Glomerular visceral epithelial cell (primary cell): Measurements from ENCODE around the gene ABHD12B.

Experiments
- DNase-seq: peaks from one replicate; pipeline ENCODE4 v3.0.0-alpha.2; 2016; ENCODE audit errors: extremely low spot score

ABHD12B gene

DNA sequence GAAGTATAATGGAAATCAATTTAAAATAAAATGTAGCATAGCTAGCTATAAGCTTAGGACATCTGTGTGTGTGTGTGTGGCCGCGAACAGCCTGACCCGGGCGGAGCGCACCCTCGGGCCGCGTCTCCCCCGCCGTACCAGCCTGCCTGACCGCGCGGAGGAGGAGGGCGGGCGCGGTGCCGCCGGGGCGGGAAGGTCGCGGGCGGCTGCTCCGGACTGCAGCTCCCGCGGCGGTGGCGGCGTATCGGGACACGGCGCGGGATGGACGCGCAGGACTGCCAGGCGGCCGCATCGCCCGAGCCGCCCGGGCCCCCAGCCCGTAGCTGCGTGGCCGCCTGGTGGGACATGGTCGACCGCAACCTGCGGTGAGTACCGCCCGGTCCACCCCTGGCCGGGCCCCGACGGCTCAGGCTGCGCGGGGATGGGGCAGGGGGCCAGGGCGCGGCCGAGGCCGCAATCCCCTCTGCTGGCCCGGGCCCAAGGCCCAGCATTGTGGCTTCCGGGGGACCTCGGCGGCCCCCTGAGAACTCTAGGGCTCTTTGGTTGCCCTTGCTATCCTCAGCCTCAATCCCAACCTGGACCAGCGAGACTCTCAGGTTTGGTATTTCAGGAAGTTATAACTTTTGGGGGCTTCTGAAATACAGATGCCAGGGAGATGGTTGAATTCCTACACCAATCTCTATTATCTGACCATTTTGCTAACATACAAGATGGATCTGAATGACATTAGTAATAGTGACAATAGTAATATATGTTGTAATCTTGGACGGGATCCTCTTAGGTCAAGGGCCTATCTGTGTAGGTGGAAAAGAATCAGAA lies at the start of gene ABHD12B:
ABHD12B (plus strand) TSS at position 140 of the 819 bp plus-strand sequence; CDS start at position 262, 122 bp downstream.
- DNase-seq: no peak

DNA sequence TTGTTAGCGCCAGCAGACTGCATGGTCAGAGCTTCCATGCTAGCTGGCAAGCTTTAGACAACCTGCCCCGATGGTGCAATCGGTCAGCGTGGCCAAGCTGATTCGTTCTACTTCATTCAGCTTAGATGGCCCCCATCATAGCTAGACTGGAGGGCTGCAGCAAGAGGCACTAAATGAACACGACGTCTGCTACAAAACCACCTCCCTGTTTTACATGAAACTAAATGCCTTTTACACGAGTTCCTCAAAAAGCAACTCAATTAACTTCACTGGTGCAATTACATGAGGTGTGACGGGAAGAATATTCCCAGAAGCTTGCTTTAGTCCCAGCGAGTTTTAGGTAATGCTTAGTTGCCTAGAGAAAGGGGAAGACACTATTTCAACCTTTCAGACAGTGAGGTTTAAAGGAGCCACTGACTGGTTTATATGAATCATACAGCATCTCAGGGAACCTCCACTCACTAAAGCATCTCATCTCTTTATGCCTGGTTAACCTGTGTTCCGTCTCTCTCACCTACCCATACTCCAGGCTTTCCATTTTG lies 49.3 kb upstream of the ABHD12B start:
- peak; percentile 9 for DNase-seq

- DNase-seq: no peak
Observed at GRCh38 chr14:50823051-50823761, 48.6 kb upstream of the ABHD12B start.

DNA sequence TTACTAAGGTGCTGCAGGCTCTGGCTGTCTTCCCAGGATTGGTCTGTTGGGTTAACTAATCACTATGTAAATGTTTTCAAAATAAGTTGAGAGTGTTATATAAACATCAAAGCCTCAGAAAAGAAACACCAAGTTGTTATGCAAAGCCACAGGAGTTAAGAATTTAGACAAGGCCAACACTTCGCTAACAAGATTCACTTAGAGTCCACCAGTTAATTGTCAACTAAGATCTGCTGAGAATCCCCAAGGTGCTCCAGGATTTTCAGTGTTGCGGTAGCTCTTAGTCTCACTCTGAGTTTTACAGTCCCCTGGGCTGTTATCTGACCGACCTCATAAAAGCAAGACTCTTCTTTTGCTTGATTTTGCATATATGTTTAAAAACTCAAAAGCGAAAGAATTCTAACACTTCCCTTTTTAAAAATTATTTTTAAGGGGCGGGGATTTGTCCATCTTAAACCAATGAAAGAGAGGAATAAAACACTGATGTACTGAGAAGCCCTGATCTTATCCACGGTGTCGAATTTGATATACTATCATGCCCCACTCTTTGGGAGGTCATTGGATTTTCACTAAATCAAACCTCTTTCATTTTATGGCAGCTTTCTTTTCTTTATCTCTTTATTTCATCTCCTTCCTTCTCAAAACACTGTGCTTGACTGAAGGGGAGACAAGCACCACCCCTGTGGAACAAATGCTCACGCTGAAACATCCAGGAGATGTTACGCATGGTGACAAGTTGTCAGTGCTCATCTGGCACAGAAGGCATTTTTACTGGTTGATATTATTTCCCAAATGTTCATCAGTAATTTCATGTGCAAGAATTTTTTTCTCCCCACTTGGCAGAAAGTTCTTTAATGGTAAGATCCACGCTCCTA lies 47.9 kb upstream of the ABHD12B start:
- DNase-seq: no peak

GRCh38 chr14:50825307-50825706 lies 46.5 kb upstream of the ABHD12B start:
- no peak for DNase-seq

DNA sequence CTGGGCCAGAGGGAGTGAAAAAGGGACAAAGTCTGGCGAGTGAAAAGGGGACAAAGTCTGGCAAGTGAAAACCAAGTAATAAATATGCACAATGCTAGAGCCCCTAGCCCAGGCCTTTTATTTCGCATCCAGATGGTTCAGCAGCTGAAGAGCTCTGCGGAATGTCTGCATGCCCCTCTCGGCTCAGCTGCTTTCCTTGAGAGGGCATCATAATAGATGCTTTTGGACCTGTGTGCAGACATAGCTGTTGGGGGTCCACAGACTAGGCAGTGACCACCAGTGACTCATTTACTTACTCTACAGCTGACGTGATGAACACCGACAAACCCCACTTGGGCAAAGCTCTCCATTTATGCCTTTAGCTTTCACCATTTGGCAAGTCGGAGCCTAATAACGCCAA lies 45.2 kb upstream of the ABHD12B start:
- no peak for DNase-seq

DNA sequence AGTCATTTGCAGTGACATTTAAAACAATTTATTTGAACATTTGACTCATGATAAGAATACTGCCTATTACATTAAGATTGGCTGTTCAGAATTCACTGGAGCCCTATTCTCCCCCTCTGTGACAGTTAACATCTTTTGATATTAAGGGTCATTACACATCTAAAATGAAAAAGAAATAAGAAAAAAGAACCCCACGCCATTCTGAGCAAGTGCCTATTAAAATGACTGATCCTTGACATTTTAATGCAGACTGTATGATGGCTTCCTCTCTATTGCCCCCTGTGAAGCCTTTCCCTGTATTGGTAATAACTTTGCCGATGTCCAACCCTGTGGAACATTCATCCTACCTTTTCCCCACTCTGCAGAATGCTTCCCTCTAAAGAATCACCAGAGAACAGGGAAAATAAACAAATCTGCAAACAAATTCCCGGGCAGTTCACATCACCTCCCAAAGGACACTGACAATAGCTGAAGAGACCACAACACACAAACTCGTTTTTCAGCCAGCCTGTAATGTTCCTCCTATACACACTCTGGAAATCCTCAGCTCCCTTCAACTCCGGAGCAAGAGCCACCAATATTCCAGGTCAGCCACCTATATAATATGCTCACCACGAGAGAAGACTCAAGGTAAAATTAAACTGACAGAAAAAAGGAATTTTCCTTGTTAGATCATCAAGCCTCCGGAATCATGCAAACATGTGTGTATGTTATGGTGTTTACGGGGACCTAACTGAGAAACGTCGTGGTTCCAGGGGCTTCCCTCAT lies 42.9 kb upstream of the ABHD12B start:
- no peak for DNase-seq

DNA sequence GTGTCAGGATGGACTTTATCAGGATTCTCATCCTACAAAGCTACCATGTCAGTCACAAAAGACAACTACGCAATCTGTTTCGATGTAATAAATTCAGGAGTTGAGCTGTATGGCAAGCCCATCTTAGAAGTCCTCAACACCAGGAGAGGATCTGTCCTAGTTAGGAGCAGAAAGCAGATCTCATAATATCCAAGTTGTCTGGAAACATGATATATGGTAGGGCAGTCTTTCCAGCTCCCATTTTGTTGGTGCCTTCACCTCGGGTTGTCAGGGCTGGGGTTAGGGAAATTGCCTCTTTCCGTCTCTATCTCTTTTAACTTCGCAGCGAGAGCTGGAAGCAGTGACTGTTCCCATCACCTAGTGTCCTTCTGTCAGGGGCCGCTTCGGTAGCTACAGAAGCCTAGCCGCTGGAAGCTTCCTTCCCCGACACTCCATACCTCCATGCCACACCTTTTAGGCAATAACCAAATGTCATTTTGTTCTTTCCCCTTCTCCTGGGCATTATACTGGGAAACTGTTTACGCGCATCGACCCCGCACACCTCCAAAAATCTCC lies 42.3 kb upstream of the ABHD12B start:
- no peak for DNase-seq

DNA sequence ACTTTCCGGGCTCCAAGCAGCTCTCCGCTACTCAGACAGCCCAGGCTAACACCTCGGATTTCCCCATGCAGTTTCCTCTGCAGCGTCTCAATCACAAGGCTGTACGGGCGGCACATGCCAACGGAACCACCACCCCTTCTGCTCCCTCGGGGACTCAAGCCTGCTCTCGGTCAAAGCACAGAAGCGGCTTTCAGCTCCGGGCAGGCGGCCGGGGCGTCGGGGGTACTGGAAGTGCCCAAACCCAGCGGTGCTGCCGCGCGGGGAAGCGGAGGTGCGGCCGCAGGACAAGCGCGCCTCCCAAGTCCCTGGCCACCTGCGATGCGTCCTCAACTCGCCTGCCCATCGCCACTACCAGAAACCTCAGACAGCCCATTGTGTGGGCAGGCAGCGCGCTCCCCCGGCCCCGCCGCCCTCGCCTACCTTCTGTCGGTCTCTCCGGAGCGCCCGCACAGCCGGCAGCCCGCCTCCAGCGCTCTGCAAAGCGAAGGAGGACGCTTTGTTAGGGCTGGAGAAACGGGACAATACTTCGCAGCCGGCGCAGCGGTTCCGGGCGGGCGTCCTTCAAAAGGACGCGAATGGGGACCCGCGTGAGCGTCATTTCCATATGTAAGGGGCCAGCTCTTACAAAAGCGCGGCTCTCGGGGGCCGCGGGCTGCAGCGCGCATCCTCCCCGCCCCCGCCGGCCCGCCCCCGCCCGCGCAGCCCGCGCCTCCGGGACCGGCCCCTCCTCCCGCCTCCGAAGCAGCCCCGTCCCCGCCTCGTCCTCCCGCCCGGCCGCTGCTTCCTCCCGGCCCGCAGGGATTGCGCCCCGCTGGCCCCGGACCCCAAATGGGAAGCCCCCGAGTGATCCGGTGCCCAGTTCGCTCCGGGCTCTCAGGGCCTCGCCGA lies 41.6 kb upstream of the ABHD12B start:
- DNase-seq: peak; percentile 44

DNA sequence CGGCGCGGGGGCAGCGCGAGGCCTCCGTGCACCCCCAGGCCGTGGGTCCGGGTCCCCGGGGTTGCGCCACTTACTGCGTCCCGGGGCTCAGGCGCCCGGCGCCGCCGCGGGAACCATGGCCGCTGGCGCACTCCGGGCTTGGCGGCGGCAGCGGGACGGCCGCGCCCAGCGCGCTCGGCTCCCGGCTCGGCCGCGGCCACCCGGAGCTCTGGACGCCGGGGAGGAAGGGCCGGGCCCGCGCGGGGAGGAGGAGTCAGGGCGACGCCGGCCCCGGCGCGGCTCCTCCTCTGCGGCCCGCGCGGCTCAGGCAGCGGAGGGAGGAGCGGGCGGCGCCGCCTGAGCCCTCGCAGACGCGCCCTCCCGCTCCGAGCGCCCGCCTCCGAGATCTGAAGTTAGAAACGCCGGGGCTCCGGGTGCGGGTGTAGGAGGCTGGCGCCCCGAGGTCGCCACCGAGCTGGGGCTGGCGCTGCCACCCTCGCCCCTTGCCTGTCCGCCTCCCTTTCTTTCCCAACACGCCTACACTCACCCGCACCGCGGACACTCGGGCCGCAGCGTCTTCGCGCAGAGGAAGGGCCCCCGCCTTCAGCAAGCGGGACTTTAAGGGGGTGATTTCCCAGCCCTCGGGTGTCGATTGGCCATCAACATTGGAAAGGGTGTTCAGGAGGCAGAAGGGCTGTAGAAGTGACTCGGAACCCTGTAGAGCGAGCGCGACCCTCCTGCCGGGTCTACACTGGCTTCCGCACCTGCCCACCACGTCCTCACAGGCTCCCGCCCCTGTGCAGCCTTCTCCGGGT lies 40.7 kb upstream of the ABHD12B start, which contains the start of gene NIN:
NIN (minus strand) TSS at position 231 of the 794 bp plus-strand sequence. CDS start 9,106 bp downstream, outside the sequence.
- peak; percentile 86 for DNase-seq

DNA sequence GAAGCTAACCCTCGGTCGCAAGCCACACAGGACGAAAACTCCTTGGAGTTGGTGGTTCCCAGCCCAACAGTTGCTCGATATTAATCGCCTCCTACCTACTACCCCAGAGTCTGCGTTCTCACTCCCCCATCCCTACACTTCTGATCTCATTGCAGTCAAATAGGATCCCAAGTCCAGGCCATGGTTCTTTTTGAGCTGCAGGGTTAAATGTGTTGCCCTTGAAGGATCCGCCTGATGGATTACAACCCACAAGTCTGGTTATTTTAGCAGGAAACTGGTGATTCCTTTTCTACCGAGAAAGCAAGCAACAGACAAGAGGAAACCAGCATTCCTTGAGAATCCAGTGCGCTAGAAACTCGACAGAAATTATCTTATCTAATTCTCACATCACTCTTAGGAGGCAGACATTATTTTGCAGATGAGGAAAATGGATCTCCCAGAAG lies 40.1 kb upstream of the ABHD12B start:
- no peak for DNase-seq

GRCh38 chr14:50832935-50833630 lies 38.8 kb upstream of the ABHD12B start:
- DNase-seq: no peak

DNA sequence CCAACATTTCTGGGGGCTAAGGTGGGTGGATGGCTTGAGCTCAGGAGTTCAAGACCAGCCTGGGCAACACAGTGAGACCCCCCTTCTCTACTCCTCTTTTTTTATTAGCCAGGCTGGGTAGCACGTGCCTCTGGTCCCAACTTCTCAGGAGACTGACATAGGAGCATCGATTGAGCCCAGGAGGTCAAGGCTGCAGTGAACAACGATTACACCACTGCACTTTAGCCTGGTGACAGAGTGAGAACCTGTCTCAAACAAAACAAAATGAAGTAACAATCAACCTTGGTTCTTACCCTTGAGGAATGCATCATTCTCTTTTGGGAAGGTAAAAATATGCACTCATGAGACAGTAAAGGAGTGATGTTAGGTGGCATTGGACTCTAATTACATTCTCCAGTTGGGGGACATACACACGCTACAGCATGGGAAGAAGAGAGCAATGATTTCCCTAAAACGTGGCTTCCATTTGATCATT lies 37.0 kb upstream of the ABHD12B start:
- DNase-seq: no peak

- peak; percentile 64 for DNase-seq
Observed at GRCh38 chr14:50835280-50835679, 36.6 kb upstream of the ABHD12B start.

- no peak for DNase-seq
Observed at GRCh38 chr14:50836515-50836914, 35.3 kb upstream of the ABHD12B start.

DNA sequence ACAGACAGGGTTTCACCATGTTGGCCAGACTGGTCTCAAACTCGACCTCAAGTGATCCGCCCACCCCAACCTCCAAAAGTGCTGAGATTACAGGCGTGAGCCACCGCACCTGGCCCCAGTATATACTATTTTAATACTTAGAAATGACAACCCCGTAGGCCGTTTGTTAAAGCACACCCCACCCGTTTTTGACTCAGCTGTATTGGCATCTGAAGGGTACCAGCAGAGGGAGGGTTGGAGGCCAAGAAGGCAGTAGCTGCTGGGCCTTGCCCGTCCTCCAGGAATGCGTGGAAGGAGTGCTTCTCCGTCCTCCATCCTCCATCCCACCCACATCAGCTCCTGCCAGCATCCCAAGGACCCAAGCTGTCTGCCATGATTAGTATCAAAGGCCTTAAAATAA lies 34.6 kb upstream of the ABHD12B start:
- DNase-seq: no peak

- DNase-seq: no peak
Observed at GRCh38 chr14:50837850-50838470, 33.9 kb upstream of the ABHD12B start.
